Vagina (tissue), 2 donors: ENCODE data around the gene JSRP1. TPM values are rescaled to one million over a fixed set of nuclear protein-coding genes. Genes with fewer than 3 reads are reported as not detected.
A peak's percentile ranks its signal among the peaks of the same experiment; 100 is the strongest.

ENCODE experiments used
- DNase-seq, 2 donors: peaks; one replicate each; pipeline ENCODE4 v3.0.0-alpha.2; 2017; ENCODE audit errors: extremely low spot score in 2 of 2
- H3K27ac ChIP-seq: fragments of 200-600 bp; sonication (generic); one replicate; pipeline ENCODE4 v1.5.1; 2019
- H3K27me3 ChIP-seq: fragments of 200-600 bp; sonication (generic); one replicate; pipeline ENCODE4 v1.5.1; 2019
- H3K36me3 ChIP-seq, 2 donors: fragments of 200-600 bp; sonication (generic); one replicate each; pipeline ENCODE4 v1.5.1; 2017 to 2019
- H3K4me1 ChIP-seq: fragments of 200-600 bp; sonication (generic); one replicate; pipeline ENCODE4 v1.5.1; 2019
- H3K4me3 ChIP-seq, 2 donors: fragments of 200-600 bp; sonication (generic); 1 replicate in 1 of 2; 2 replicates in 1 of 2; pipeline ENCODE4 v1.5.1; 2016 to 2019
- H3K9me3 ChIP-seq: fragments of 200-600 bp; sonication (generic); one replicate; pipeline ENCODE4 v1.5.1; 2019
- POLR2A ChIP-seq, 2 donors: fragments of 450-650 bp; IDR thresholded peaks; one replicate each; pipeline ENCODE4 v1.6.1; 2017; ENCODE audit warnings: antibody characterized with exemption in 2 of 2, mild to moderate bottlenecking in 2 of 2, moderate library complexity in 2 of 2
- POLR2AphosphoS5 ChIP-seq, 2 donors: sonication (generic); formaldehyde crosslinking; IDR thresholded peaks; one replicate each; pipeline ENCODE4 v1.9.0; 2017; ENCODE audit warnings: antibody characterized with exemption in 2 of 2, mild to moderate bottlenecking in 2 of 2, low read depth in 1 of 2; ENCODE audit not compliant: insufficient read depth in 1 of 2
- intact Hi-C: fragments of 100-400 bp; cut with DNase I; formaldehyde crosslinking; loops from one replicate; pipeline ENCODE4 v1.15.1; 2023
- total RNA-seq: library from RNA; depleted of rRNA; stranded (reverse); fragments of >200 nt; gene quantifications from one replicate; pipeline ENCODE4 v1.2.3, GENCODE V29; 2016
- TF ChIP-seq, protein P1 (sequence below), 3 experiments: fragments of 450-650 bp in 2 of 3; fragments of 200-600 bp in 1 of 3; sonication (generic) in 1 of 3; IDR thresholded peaks; one replicate each; pipeline ENCODE4 v1.5.1; 2017 to 2019; ENCODE audit warnings: antibody characterized with exemption in 3 of 3, mild to moderate bottlenecking in 2 of 3, moderate library complexity in 2 of 3

Gene JSRP1, protein sequence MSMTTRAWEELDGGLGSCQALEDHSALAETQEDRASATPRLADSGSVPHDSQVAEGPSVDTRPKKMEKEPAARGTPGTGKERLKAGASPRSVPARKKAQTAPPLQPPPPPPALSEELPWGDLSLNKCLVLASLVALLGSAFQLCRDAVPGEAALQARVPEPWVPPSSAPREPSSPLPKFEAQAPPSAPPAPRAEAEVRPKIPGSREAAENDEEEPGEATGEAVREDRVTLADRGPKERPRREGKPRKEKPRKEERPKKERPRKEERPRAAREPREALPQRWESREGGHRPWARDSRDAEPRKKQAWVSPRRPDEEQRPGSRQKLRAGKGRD
- total RNA-seq, result not detected

DNA sequence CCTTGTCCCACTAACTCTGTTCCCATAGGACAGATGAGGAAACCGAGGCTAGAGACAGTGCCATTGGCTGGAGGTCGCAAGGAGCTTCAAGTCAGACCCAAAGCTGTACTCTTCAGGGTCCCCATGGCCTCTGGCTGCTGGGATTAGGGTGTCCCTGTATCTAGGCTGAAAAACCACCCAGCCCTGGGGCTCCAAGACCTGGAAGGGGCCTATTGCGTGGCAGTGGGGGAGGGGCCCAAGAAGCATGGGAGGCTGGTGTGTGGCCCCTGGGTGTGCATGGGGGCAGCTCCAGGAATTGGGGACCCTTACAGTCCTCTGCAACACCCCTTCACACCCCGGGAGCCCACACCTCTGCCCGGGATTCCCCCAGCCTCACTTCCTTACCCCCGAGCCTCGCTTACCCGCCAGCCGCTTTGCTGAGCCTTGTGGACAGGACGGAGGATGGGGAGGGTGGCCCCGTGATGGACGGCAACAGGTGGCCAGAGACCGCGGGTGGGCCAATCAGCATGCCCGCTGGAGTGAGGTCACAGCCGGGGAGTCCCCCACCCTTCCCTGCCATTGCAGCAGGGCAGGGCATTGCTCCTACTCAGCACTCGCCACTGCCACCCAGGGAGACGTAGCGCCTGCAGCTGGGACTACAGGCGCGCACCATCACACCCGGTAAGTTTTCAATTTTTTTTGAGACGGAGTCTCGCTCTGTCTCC lies at the start of gene JSRP1:
Gene JSRP1, minus strand, starts transcription at position 436 of the 704 bp plus-strand sequence. CDS start 1,103 bp downstream, outside the sequence.
- Histone ChIP-seq H3K9me3 (no peaks in the 10 kb centered on the region), H3K36me3 (no peaks in the 10 kb centered on the region), H3K27ac (no peak within 1 kb of the TSS), H3K27me3 (peaks cover 8% of the 10 kb centered on the region), H3K4me1 (peaks cover 28% of the 10 kb centered on the region), H3K4me3 (no peak within 1 kb of the TSS)
- intact Hi-C loops, result no loop called here
- no peak for TF ChIP-seq POLR2AphosphoS5 (IDR thresholded peaks at IDR 0.05; ENCODE audit: insufficient read depth in 1 of 2, low read depth in 1 of 2)
- TF ChIP-seq POLR2A (IDR thresholded peaks at IDR 0.05), result no peak
- TF ChIP-seq, protein P1, sequence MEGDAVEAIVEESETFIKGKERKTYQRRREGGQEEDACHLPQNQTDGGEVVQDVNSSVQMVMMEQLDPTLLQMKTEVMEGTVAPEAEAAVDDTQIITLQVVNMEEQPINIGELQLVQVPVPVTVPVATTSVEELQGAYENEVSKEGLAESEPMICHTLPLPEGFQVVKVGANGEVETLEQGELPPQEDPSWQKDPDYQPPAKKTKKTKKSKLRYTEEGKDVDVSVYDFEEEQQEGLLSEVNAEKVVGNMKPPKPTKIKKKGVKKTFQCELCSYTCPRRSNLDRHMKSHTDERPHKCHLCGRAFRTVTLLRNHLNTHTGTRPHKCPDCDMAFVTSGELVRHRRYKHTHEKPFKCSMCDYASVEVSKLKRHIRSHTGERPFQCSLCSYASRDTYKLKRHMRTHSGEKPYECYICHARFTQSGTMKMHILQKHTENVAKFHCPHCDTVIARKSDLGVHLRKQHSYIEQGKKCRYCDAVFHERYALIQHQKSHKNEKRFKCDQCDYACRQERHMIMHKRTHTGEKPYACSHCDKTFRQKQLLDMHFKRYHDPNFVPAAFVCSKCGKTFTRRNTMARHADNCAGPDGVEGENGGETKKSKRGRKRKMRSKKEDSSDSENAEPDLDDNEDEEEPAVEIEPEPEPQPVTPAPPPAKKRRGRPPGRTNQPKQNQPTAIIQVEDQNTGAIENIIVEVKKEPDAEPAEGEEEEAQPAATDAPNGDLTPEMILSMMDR (IDR thresholded peaks at IDR 0.05), result no peak
- no peak for DNase-seq

DNA sequence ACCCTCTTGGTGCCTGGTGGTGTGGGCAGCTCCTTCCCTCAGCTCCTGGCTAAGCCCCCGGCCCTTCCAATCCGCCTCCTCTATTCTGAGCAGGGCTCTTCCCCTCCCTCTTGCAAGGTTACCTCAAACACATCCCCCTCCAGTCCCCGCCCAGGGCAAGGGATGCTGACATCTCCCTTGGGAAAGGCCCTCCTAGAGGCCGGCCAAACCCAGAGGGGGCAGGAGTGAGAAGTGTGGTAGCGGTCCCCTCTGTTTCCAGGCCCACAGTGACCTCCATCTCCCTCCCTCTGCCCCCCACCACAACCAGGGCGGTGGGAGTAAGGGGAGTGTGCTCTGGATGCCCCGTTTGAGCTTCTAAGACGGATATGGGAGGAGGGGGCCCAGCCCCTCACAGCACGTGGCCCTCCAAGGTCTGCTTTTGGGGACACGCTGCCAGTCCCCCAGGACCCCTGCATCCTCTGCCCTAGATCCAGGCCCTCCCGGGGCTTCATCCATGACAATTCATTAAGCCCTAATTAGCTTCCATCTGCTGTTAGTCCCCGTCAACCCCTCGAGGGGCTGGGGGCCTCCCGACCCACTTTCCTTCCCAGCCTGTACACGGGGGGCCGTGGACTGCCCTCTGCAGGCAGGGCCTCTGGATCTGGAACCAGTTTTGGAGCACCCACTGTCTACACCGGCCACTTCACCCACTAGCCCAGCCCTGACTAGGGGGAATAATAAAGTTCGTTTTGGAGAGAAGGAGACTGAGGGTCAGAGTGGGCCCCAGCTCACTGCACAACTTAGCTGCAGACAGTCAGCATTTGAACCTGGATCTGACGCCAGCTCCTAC lies 49.4 kb upstream of the JSRP1 start:
- intact Hi-C loops, result no loop called here
- Histone ChIP-seq H3K4me1 (peaks cover 11% of the 10 kb centered on the region), H3K4me3 (no peak overlapping the region), H3K9me3 (no peaks in the 10 kb centered on the region), H3K27ac (no peak overlapping the region), H3K27me3 (peaks cover 4% of the 10 kb centered on the region), H3K36me3 (no peaks in the 10 kb centered on the region)
- TF ChIP-seq, protein P1 (IDR thresholded peaks at IDR 0.05), result no peak
- no peak for TF ChIP-seq POLR2A (IDR thresholded peaks at IDR 0.05)
- TF ChIP-seq POLR2AphosphoS5 (IDR thresholded peaks at IDR 0.05; ENCODE audit: insufficient read depth in 1 of 2, low read depth in 1 of 2), result no peak
- no peak for DNase-seq

DNA sequence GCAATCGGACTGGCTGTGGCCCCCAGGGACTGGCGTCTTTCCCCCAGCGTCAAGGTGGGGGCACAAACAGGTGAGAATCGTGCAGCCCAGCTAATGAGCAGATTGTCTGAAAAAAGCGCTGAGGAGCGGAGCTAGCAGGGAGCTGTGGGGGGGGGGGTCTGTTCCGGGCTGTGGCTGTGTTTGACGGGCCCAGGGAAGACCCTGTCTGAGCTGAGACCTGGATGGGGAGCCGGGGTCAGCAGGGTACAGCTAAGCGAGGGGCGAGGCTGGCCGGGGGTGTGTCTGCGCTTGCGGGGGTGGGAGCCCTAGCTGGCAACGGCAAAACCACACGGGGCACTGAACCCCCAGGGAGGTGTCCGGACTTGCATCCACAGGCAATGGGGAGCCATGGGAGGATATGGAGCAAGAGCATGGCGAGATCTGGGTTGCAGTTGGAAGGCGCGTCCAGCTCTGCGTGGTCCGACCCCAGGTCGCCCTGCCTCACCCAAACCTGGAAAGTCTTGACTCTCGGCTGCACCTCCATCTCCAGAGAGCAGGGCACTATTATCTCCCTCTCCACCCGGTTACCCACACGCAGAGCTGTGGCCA lies 47.1 kb upstream of the JSRP1 start:
- Histone ChIP-seq H3K4me3 (no peak overlapping the region), H3K36me3 (no peaks in the 10 kb centered on the region), H3K4me1 (peaks cover 11% of the 10 kb centered on the region), H3K9me3 (no peaks in the 10 kb centered on the region), H3K27me3 (no peaks in the 10 kb centered on the region), H3K27ac (no peak overlapping the region)
- TF ChIP-seq POLR2A (IDR thresholded peaks at IDR 0.05) (no peak), POLR2AphosphoS5 (IDR thresholded peaks at IDR 0.05; ENCODE audit: insufficient read depth in 1 of 2, low read depth in 1 of 2) (no peak)
- TF ChIP-seq, protein P1 (IDR thresholded peaks at IDR 0.05), result no peak
- DNase-seq, result no peak
- intact Hi-C loops, result no loop called here

DNA sequence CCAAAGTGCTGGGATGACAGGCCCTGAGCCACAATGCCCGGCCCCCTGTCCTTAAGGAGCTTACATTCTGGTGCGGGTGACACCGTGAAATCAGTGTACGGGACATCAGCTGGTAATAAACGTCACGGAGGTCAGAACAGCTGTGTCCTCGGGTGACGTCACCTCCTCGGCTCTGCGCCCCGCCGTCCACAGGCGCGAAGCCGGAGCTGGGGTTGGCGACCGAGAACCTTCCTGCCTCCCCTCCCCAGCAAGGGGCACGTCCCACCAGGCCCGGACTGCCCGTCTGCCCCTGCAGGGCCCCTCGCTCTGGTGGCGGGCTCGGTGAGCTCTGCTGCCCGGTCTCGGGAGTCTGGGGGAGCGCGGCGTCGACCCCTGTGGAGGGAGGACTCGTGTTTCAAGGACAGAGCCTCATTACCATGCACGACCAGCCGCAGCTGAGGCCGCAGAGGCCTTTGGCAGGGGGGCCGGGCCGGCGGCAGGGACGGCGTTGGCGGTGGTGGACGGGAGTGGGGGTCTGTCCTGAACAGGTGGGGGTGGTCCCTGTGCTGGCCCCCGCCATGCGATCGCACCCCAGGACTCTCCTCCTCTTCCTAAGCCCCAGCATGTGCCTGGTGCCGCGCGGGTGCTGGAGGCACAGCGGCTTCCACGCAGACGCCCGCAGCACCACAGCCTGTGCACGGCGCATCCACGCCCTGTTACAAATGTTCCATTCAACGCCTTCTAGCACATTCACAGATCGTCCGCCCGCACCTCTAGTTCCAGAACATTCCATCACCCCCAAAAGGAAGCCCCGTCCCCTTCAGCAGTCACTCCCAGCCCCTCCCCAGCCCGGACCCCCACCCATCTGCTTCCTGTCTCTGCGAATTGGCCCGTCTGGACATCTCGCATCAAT lies 46.3 kb upstream of the JSRP1 start:
- no peaks in the 10 kb centered on the region for H3K9me3 ChIP-seq
- H3K27ac ChIP-seq, result no peak overlapping the region
- H3K4me1 ChIP-seq, result peaks cover 11% of the 10 kb centered on the region
- intact Hi-C loops, result no loop called here
- no peaks in the 10 kb centered on the region for H3K27me3 ChIP-seq
- TF ChIP-seq POLR2AphosphoS5 (IDR thresholded peaks at IDR 0.05; ENCODE audit: insufficient read depth in 1 of 2, low read depth in 1 of 2) (no peak), POLR2A (IDR thresholded peaks at IDR 0.05) (no peak)
- TF ChIP-seq, protein P1 (IDR thresholded peaks at IDR 0.05), result no peak
- DNase-seq, result no peak
- H3K36me3 ChIP-seq, result no peaks in the 10 kb centered on the region
- peak overlapping the region in 1 of 2 donors; percentile 18 for H3K4me3 ChIP-seq
